A673 (cell line): ENCODE data around the gene PTPN12.

Experiments
- CTCF ChIP-seq: fragments of 300-800, 200-600 bp; sonication (generic); conservative IDR thresholded peaks from 2 replicates; pipeline ENCODE4 v1.5.1; 2017; ENCODE audit warnings: low read depth, mild to moderate bottlenecking, antibody characterized with exemption, low read length, moderate library complexity, mixed read lengths
- EZH2 ChIP-seq: fragments of 200-600 bp; sonication (generic); IDR thresholded peaks from 2 replicates; pipeline ENCODE4 v1.6.1; 2017; ENCODE audit warnings: borderline replicate concordance, low read depth, mild to moderate bottlenecking, mixed read lengths, antibody characterized with exemption, low read length; ENCODE audit not compliant: poor library complexity, severe bottlenecking

DNA sequence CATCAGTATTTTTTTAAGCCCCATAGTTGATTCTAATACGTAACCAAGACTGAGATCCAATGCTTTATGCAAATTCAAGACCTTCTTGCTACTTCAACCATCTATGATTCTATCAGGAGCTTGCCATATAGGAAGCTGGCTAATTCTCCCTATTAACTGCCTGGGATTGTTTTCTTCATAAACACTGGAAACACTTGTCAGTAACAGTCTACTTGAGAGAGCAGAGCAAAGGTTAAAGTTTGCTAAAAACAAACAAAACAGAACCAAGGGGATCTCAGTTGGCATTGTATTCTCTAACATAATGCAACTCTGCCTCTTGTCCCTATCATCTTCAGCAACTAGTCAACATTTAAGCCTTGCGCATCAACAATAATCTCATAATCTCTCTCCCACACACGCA lies 21.0 kb upstream of the PTPN12 start:
- no peak for TF ChIP-seq EZH2
- TF ChIP-seq CTCF = no peak
